Stomach (tissue), 4 donors: ENCODE measurements around the gene TBC1D3B.

ENCODE experiments used
- CTCF ChIP-seq, 7 experiments: fragments of 450-650 bp in 4 of 7; fragments of 200-600 bp in 3 of 7; sonication (generic) in 3 of 7; IDR thresholded peaks; one replicate each; pipeline ENCODE4 v1.5.1; 2016 to 2019; ENCODE audit warnings: antibody characterized with exemption in 7 of 7, control low read depth in 2 of 7, mild to moderate bottlenecking in 1 of 7
- EP300 ChIP-seq: sonication (generic); formaldehyde crosslinking; IDR thresholded peaks from one replicate; pipeline ENCODE4 v1.6.1; 2017; ENCODE audit warnings: antibody characterized with exemption
- POLR2A ChIP-seq, 4 donors: fragments of 450-650 bp; IDR thresholded peaks; one replicate each; pipeline ENCODE4 v1.6.1; 2016; ENCODE audit warnings: antibody characterized with exemption in 4 of 4, control low read depth in 2 of 4, mild to moderate bottlenecking in 1 of 4, moderate library complexity in 1 of 4

GRCh38 chr17:36130346-36130745 is 46.1 kb downstream of the TBC1D3B start:
- TF ChIP-seq CTCF (IDR thresholded peaks at IDR 0.05): no peak
- TF ChIP-seq POLR2A (IDR thresholded peaks at IDR 0.05): no peak
- TF ChIP-seq EP300: no peak
